HEK293T (cell line): ENCODE results near the gene ANKRD63.

Source experiments
- ARNT ChIP-seq: fragments of 450-650 bp; IDR thresholded peaks from 2 replicates; pipeline ENCODE4 v1.6.1; 2017; ENCODE audit warnings: mild to moderate bottlenecking
- BHLHE40 ChIP-seq: fragments of 450-650 bp; IDR thresholded peaks from 2 replicates; pipeline ENCODE4 v1.6.1; 2016; ENCODE audit warnings: mild to moderate bottlenecking, moderate library complexity, borderline replicate concordance
- FOXK2 ChIP-seq: fragments of 450-650 bp; IDR thresholded peaks from 2 replicates; pipeline ENCODE4 v1.6.1; 2016; ENCODE audit warnings: mild to moderate bottlenecking
- FOXM1 ChIP-seq: fragments of 450-650 bp; IDR thresholded peaks from 2 replicates; pipeline ENCODE4 v1.6.1; 2017; ENCODE audit warnings: mild to moderate bottlenecking, borderline replicate concordance
- LEF1 ChIP-seq: fragments of 450-650 bp; IDR thresholded peaks from 2 replicates; pipeline ENCODE4 v1.6.1; 2017; ENCODE audit warnings: mild to moderate bottlenecking, borderline replicate concordance
- NFRKB ChIP-seq: fragments of 450-650 bp; IDR thresholded peaks from 2 replicates; pipeline ENCODE4 v1.6.1; 2016; ENCODE audit warnings: mild to moderate bottlenecking, moderate library complexity
- SP1 ChIP-seq: fragments of 450-650 bp; IDR thresholded peaks from 2 replicates; pipeline ENCODE4 v1.6.1; 2017
- TARDBP ChIP-seq: fragments of 450-650 bp; IDR thresholded peaks from 2 replicates; pipeline ENCODE4 v1.6.1; 2016
- ZNF384 ChIP-seq: fragments of 450-650 bp; IDR thresholded peaks from 2 replicates; pipeline ENCODE4 v1.6.1; 2016
- TF ChIP-seq, protein P1 (sequence below): fragments of 450-650 bp; IDR thresholded peaks from 2 replicates; pipeline ENCODE4 v1.6.1; 2016

DNA sequence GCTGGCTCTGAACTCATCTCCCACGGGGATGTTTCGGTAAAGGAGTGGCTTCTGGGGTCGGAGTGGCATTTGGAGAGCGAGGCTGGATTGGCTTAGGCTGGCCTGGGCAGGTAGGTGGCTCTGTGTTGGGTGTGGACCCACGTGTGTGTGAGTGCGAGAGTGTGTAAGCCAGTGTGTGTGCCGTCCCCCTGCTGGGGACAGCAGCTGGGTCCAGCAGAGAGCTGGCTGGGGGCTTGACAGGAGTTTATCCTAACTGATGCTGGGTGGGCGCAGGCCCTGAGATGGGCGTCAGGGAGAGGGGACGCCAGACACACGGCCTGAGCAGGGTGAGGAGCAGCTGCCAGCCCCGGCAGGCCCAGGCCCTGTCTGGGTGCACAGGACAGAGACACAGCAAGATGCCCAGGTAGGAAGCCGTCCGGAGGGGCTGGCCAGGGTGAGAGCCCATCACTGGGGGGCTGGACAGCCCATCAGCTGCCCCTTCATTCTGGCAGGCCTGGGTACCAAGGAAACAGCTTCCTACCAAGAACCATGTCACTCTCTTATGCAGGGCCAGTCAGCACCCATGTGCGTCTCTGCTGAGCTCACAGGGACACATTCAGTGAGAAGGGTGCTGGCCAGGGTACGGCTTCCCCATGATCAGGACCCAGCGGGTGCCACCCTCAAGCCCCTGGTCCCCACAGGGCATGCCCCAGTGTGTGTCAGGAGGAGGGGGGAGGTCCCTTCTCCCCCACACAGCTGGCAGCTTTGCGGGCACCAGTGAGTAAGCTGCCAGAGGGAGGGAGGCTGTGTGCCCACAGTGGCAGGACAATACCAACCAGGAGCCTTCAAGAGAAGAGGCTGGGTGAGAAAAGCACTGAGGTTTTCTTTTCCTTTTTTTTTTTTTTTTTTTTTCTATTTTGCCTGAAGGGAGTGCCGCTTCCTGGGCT, 42.9 kb downstream of the ANKRD63 start:
- TF ChIP-seq FOXK2 (no peak), BHLHE40 (no peak), ZNF384 (no peak), NFRKB (no peak), ARNT (no peak), TARDBP (no peak), SP1 (no peak), FOXM1 (no peak), LEF1 (no peak)
- TF ChIP-seq, protein P1, sequence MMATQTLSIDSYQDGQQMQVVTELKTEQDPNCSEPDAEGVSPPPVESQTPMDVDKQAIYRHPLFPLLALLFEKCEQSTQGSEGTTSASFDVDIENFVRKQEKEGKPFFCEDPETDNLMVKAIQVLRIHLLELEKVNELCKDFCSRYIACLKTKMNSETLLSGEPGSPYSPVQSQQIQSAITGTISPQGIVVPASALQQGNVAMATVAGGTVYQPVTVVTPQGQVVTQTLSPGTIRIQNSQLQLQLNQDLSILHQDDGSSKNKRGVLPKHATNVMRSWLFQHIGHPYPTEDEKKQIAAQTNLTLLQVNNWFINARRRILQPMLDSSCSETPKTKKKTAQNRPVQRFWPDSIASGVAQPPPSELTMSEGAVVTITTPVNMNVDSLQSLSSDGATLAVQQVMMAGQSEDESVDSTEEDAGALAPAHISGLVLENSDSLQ, result no peak
